ENCODE measurements around the gene URAD.
A peak's percentile ranks its signal among the peaks of the same experiment; 100 is the strongest.
"Not testable (repeated sequence)": the region's sequence is repeated elsewhere in the genome, so short reads cannot be mapped to it uniquely, and the experiment has no call there.

The URAD gene

DNA sequence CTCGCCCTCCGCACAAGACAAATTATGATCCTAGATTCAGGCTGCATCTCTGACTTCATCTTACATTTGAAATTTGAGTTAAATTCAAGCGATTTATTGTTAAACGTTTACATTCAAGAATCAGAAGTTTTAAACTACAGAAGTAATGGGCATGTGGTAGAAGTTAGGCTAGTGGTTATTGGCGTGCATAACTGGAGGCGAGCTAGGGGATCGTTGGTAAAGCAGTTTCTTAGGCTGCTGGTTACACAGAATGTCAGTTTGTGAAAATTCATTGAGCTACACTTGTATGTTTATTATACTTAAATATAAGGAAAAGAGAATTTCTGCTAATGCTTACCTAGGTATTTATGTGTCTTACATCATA is 18.6 kb downstream of the URAD start:
- DNase-seq: no peak

DNA sequence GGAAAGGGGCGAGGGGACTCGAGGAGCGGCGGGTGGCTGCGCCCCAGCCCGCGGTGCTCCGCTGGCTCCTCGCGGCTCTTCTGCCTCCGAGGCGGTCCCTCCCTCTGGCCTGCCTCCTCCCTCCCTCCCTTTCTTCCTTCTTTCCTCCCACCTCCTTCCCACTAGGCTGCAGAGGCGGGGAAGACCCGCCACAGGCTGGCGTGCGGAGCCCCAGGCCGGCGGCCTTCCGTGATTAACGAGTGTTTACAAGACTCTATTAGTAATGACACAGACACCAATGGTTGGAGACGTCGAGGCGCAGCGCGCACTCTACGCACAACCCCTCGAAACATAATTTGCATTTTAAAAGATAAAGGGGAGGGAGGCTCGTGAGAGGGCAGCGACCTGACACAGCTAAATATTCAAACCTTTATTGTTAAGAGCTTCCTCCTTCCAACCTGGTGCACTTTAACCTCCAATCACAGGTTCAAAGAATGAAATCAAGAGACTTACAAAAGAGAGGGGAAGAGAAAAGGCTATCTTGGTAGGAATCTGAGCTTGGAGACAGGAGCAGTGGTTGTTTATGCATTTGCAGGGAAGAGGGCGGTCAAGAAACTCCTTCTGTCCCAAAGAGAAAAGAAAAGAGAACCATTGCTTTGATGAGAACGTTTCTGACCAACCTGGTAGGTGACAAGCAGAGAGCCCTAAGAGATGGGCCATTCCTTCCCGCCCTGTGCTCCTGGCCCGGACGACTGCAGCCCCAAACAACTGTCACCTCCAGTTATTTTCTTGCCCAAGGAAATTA is 19.2 kb downstream of the URAD start, which contains the start of gene CDX2:
Gene CDX2, minus strand, starts transcription at position 234 of the 784 bp plus-strand sequence. CDS start 309 bp downstream, outside the sequence.
- peak; percentile 59 for DNase-seq

DNA sequence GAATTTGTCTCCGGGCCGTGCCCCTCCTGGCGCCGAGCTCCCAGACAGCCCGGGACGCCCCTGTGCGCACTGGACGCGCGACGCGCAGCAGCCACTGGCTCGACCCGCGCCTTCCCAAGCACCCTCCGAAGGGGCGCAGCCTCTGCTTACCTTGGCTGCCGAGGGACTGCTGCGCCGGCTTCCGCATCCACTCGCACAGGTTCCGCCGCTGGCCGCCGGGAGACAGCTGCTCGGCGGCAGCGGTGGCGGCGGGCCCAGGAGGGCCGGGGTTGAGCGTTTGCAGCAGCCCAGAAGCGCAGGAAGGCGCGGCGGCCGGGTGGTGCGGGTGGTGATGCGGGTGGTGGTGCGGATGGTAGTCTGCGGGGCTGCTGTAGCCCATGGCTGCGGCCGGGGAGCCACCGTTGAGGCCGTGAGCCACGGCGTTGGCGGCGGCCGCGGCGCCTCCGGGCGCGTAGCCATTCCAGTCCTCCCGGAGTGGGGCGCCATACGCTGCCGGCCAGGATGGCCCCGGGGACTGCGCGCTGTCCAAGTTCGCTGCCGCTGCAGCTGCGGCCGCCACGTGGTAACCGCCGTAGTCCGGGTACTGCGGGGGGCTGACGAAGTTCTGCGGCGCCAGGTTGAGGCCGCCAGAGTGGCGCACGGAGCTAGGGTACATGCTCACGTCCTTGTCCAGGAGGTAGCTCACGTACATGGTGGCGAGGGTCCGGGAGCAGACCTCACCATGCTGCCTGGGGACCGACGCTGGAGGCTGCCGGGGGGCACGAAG is 20.0 kb downstream of the URAD start:
- DNase-seq: peak; percentile 43

DNA sequence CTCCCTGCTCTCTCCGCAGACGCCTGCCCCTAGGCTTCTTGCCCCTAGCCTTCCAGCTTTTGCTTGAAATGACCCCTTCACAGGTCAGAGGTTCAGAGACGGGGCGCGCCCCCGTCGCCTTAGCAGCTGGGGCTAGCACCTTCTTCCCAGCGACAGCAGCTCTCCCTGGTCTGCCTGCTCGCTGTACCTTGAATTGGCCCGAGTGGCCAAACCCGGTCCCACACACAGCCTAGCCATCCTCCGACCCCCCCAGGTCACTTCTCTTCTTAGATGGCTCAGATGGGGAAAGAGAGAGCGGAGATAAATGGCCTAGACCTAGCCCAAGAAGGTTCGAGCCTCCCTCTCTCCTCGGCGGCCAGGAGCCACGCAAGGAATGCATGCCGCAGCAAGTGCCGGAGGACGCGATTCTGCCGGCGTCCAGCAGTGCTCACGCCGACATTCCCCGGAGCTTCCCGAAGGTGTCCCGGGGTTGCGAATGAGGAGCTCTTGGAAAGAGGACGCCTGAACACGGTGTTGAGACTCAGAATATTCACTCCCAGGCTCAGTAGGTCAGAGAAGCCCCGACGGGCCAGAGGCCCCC is 20.7 kb downstream of the URAD start:
- DNase-seq: peak; percentile 43

DNA sequence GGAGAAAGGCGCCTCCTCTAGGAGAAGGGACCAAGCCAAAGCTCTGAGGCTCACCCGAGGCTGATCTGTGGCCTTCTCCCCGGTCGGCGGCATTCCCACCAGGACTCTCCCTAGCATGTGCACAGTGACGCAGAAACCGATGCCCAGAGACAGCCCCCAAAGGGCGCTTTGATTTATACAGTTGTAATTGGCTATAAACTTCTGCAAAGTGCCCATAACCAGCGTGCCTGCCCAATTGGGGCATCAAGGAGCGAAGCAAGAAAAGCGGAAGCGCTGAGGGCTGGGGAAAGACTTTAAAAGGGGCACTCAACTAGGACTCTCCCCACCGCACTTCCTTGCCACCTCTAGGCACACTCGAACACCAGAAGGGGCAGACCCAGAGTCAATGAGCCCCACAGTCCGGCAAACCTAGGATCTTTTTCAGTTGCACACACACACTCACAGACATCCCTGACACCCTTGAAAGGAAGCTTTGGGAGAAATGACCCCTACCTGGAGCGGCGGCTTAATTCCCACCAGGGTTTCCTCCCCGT is 21.2 kb downstream of the URAD start:
- DNase-seq: no peak

DNA sequence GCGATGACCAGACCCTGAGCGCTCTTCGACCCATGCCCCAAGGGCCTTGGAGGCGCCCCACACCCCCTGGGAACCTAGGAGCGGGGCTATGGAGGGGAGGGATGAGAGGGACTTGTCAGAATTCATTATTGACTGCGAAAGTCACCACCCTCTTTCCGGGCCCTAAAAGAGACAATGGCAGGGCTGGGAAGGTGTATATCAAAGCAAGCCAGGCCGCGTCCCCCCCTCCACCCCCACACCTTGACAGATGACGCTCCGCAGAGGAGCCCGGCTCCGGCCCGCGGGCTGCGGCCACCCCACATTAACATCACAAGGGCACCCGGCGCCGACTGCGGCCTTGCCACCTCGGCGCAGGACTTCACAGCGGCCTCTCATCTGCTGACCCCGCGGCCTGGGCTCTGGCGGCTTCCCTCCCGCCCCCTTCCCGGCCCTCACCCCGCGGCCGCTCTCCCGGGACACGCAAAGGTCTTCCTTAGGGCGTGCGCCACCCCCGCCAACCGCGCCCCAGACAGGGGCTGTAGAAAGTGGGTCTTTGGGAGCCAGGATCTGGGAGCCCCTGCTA is 21.8 kb downstream of the URAD start:
- no peak for DNase-seq

DNA sequence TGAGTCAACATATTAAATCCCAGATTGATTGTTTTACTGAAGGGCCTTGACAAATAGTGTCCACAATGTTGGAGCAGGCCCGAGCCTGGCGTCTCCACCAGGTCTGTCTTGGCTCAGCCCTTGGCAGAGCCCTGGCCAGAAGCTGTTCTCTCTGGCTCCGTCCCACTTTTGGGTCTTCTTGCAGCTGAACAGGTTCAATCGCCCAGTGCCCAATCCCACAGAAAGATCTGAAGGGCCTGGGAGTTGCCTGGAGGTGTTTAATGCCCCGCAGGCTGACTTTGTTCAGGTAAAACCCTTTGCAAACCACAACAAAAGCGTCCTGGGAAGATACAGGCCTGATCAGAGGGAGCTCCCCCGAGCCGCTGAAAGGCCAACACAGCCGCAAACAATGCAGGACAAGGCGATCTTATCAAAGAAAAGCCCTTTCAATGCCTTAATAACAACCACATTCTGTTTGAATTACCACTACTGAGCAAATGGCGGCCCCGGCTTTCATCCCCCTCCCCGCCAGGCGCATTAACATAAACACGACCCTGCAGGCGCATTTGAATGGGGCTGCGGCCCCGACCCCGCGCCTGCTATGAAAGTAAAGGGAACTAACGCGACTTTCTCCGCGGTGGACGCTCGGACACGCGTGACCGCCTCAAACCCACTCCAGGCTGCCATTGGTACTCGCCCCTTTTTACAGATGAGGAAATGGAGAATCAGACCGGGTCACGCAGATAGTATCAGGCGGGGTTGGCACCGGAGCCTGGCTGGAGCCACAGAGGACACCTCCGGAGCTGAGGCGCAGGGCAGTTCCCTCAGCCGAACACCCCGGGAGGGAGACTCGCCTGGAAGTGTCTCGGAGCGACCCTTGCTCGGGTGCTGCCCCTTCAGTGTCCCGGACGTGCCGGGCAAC is 22.5 kb downstream of the URAD start:
- no peak for DNase-seq

DNA sequence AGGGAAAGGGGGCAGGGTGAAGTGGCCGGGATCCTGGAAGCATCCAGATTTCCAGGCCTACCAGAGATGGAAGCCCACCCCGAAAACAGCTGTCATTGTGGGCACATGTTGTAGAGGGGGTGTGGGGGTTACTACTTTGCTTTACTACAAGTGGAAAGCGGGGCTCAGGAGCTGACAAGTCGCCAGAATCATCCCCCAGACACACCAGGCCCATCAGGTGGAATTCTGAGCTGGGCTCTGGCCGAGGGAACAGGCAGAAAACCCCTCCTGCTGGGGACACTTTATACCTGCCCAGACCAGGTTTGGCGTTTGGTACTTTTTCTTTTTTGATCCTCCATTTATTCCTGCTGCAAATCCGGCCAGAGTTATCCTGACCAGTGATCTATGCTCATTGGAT is 23.2 kb downstream of the URAD start:
- DNase-seq: no peak

DNA sequence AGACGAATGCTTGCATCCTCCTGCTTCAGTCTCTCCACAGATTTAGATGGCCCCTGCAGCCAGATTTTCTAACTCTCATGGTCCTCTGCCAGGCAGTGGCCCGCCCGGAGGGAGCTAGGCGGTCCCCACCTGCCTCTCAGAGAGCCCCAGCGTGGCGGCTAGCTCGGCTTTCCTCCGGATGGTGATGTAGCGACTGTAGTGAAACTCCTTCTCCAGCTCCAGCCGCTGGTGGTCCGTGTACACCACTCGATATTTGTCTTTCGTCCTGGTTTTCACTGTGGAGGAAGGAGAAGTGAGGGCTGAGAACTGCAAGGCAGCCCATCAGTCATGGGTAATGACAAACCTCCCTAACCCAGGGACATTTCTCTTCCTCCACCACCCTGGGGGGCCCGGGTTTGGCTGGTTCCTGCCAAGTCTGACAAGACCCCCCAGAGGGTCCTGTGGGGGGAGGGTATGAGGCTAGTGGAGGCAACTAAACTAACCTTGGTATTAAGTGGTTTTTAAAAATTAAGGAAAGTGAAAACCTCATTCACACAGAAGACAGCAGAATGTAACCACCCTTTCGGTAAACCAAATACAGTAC is 23.7 kb downstream of the URAD start:
- no peak for DNase-seq

DNA sequence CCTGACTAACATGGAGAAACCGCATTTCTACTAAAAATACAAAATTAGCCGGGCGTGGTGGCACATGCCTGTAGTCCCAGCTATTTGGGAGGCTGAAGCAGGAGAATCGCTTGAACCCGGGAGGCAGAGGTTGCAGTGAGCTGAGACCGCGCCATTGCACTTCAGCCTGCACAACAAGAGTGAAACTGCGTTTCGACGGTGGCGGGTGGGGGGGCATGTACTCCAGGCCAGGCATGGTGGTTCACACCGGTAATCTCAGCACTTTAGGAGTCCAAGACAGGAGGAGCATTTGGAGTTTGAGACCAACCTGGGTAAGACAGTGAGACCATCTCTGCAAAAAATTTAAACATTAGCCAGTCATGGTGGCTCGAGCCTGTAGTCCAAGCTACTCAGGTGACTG is 24.3 kb downstream of the URAD start:
- not testable (repeated sequence) for DNase-seq

DNA sequence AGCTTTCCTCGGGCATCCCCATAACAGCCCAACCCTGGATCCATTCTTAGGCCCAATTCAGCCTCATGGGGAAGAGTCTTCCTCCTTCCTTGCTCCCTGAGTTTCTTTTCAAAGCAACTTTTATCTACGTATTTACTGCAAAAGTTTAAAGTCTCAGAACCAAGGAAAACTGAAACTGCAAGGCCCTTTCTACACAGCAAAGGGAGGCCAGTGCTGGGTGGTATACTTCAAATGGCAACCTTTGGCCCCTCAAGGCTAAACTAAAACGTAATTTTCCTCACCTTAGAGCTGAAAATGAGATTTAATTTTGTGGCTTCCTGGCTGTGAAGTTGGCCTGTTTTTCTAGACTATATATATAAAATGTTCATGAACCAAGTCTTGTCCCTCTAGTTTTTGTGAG is 25.0 kb downstream of the URAD start:
- DNase-seq: no peak

DNA sequence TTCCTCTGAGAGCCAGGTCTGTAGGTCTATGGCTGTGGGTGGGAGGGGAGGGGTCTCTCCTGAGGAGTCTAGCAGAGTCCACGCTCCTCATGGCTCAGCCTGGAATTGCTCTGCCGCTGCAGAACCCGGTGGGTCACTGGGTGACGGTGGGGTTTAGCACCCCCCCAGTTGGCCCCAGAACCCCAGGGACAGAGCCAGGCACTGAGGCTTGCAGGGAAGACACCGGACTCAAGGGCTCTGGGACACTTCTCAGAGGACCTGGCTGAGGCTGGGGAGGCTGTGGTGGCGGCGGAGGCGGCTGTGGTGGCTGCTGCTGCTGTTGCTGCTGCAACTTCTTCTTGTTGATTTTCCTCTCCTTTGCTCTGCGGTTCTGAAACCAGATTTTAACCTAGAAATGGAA is 25.5 kb downstream of the URAD start:
- no peak for DNase-seq

DNA sequence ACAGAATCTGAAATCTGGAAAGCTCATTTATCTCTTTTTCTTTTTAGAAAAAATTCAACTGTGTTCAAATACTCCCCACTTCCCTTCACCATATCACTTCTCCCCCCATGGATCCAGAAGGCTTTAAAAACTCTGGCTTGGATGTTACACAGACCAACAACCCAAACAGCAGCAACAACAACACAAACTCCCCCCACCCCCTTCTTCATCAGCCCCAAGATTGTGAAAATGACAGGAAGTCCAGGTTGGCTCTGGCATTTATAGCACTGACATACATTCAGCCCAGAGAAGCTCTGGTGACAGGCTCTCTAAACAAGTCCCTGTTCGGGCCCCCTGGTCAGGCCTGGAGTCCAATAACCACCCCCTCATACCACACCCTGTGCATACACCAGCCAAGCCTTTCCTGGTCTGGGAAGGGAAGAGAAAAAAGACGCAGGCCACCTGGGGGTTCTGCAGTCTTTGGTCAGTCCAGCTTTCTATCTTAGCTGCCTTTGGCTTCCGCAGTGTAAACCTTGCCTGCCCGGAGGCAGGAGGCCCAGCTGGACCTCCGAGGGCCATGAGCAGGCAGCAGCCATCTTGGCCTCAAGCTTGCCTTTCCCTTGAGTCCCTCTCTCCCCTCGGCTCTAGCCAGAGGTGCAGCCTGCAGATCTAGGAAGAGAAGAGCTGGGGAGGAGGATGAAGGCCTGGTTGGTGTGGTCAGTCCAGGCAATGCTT is 26.2 kb downstream of the URAD start:
- no peak for DNase-seq

DNA sequence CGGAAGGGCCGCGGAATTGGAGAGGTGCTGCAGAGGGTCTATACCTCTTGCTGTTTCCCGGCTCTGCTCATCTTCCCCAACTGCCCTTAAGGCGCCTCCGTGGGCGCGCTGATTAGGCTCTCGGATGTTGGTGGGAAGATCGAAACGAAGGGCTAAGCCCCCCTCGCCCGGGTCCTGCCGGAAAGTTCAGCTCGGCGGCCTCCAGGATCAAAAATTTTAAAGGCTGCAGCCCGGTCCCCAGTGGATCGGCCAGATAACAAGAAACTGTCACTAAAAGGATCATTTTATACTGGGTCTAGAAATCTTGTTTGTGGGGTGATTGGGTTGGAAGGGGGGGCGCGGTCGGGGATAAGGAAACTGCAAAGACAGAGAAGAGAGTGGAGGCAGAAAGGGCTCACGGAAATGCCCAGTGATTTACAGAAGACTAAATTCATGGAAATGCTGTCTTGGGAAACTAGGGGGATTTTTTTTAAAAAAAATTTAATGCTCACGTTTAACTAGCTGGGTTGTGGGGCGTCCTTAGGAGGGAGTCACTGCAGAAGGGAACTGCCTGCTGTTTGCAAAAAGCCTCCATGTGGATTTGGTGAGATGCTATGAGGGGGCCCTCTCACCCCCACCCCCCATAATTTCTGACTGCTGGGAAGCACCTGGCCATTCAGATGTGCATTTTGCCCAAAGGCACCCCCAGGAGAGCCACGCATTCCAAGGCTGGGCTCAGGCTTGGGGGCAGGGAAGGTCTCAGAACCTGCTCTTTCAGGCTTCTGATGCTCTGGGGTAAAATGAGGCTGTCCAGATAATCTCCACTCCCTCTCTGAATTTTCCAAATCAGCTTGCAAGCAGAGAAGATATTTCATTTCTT is 27.0 kb downstream of the URAD start:
- DNase-seq: no peak

DNA sequence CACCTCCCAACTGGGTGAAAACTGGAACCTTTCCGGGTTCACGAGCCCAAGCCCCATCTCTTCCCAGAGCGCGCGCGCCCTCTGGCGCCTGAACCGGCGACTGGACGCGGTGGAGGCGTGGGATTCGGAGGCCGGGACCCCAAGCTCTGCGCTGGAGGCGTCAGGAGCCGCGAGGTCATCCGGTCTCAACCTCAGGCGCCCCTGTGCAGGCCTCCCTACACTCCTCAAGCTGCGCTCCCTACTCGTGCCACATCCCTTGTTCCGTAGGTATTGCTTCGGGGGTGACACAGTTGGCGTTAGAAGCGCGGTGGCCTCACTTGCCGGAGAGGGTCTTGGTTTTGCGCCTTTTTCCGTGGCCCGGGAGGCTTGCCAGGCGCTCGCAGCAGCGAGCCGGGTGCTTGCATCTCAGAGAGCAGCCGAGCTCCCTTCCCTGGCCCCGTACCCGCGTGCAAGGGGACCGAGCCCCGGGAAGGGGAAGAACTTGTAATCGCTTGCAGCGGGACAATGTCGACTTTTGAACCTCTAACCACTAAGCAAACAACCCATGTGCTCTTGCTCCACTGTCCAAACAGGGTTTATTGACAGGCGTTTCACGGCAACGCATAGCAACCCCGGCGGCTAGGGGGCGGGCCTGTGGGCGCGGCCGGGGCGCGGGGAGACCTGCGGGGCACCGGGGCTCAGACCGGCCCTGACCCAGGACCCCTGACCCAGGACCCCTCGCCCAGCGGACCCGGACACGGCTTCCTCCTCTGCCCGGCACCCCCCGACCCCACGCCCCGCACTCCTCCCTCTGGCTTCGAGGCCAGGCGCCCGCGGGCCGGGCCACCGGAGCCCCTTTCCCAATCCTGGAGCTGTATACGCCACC is 27.9 kb downstream of the URAD start:
- peak; percentile 50 for DNase-seq

DNA sequence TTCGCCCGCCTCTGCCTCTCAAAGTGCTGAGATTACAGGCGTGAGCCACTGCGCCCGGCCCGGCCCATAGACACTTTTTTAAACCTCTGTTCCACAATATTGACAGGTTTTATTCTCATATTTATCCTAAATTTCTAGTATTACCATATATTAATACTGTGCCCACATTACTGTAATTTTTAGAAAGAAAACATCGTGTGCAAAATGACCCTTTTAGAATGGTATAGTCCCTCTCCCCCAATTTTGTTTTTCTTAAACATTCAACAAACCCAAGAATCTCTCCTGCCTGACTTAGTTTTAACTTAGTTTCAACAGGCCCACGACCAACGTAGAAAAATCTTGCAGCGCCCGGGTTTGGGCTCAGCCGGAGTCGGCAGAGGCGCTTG is 28.5 kb downstream of the URAD start:
- no peak for DNase-seq

DNA sequence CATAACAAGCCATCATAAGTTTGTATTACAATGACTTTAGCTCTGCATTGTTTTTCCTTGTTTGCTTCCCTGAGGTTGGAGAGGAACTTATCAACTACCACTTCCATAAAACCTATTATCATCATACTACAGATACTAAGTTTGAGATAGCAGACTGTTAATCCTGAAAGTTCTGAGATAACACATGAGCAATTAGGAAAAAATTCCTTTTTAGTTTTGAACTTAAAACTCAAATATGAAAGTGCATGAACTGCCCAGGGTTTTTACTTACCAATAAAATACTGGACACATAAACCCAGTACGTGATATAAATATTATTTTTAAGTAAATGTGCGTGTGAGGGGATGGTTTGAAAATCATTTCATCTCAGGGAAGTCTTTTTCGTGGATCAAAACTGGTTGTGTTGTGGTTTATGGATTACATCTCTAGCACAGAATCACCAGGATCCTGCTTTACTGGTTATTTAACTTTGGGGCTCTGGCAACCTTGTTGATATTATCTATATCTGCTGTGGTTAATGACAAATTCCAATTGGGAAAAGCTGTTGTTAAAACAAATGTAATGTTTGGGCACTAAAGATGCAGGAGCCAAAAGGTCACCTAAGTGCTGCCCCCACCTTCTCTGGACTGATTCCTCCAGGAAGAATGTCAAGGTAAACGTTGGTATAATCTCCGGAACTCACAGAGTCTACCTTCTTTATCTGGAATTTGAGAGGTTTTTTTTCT is 31.8 kb downstream of the URAD start:
- DNase-seq: no peak

DNA sequence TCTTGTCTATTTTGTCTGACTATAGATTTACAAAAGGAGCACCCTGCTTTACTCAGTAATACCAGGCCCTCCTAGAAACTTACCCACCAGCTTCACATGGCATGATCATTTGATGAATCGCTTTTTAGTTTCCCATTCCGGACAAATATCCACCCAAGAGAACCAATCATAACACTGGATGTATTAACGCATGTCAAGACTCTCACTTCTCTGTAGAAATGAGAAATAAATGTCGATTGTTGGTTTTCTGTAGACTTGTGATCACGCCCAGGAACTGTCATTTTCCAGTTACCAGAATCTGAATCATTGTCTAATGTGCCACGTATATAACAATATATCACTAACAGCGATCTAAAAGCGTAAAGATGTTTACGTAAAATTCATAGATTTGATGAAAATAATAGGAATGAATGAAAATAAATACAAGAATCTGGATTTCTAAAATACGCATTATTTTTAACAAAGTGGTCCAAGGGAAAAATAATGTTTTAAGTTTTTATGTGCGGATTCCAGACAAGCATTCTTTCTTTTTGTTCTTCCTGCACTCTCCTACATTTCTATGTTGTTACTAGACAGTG is 33.4 kb downstream of the URAD start:
- DNase-seq: no peak
